Measurements from ENCODE around the gene JADE2.

The JADE2 gene

GRCh38 chr5:134517553-134517952 is 7.9 kb upstream of the JADE2 start:
- TF ChIP-seq ARNTL (CRISPR knock-in tag; IDR thresholded peaks at IDR 0.05; ENCODE audit: borderline replicate concordance, low read depth) (no peak), OSR1 (CRISPR knock-in tag; IDR thresholded peaks at IDR 0.05) (no peak), ZFP3 (CRISPR knock-in tag; IDR thresholded peaks at IDR 0.05) (no peak)
- no peak for ATAC-seq

GRCh38 chr5:134519989-134520388 is 5.5 kb upstream of the JADE2 start:
- no peak for TF ChIP-seq TOX (CRISPR knock-in tag; IDR thresholded peaks at IDR 0.05; ENCODE audit: borderline replicate concordance)
- TF ChIP-seq SNAI2 (CRISPR knock-in tag; IDR thresholded peaks at IDR 0.05): no peak
- TF ChIP-seq ZNF8 (CRISPR knock-in tag; IDR thresholded peaks at IDR 0.05): no peak
- no peak for TF ChIP-seq PATZ1 (CRISPR knock-in tag; IDR thresholded peaks at IDR 0.05; ENCODE audit: borderline replicate concordance)
- TF ChIP-seq ISL1 (CRISPR knock-in tag; IDR thresholded peaks at IDR 0.05): no peak
- TF ChIP-seq ZC3H10 (CRISPR knock-in tag; IDR thresholded peaks at IDR 0.05): no peak
- TF ChIP-seq GLIS3 (CRISPR knock-in tag; IDR thresholded peaks at IDR 0.05): no peak
- TF ChIP-seq CREB5 (CRISPR knock-in tag; IDR thresholded peaks at IDR 0.05; ENCODE audit: low read depth): no peak
- no peak for TF ChIP-seq ZNF565 (CRISPR knock-in tag; conservative IDR thresholded peaks at IDR 0.05; ENCODE audit: low read depth)
- TF ChIP-seq CSDC2 (CRISPR knock-in tag; IDR thresholded peaks at IDR 0.05): no peak
- no peak for TF ChIP-seq TCF4 (CRISPR knock-in tag; IDR thresholded peaks at IDR 0.05; ENCODE audit: borderline replicate concordance)
- TF ChIP-seq TSHZ2 (CRISPR knock-in tag; IDR thresholded peaks at IDR 0.05): no peak
- no peak for TF ChIP-seq RARB (CRISPR knock-in tag; IDR thresholded peaks at IDR 0.05)
- no peak for TF ChIP-seq OSR1 (CRISPR knock-in tag; IDR thresholded peaks at IDR 0.05)
- TF ChIP-seq ESRRG (CRISPR knock-in tag; IDR thresholded peaks at IDR 0.05): no peak
- no peak for TF ChIP-seq PPARA (CRISPR knock-in tag; IDR thresholded peaks at IDR 0.05; ENCODE audit: borderline replicate concordance)
- no peak for ATAC-seq

- TF ChIP-seq ZNF8 (CRISPR knock-in tag; IDR thresholded peaks at IDR 0.05) (no peak), ARNTL (CRISPR knock-in tag; IDR thresholded peaks at IDR 0.05; ENCODE audit: borderline replicate concordance, low read depth) (no peak), PPARA (CRISPR knock-in tag; IDR thresholded peaks at IDR 0.05; ENCODE audit: borderline replicate concordance) (no peak), PATZ1 (CRISPR knock-in tag; IDR thresholded peaks at IDR 0.05; ENCODE audit: borderline replicate concordance) (no peak), CSDC2 (CRISPR knock-in tag; IDR thresholded peaks at IDR 0.05) (no peak), ISL1 (CRISPR knock-in tag; IDR thresholded peaks at IDR 0.05) (no peak), GLIS3 (CRISPR knock-in tag; IDR thresholded peaks at IDR 0.05) (no peak), ZC3H10 (CRISPR knock-in tag; IDR thresholded peaks at IDR 0.05) (no peak)
- no peak for ATAC-seq
These were observed 3.6 kb upstream of the JADE2 start for GRCh38 chr5:134521841-134522240.

GRCh38 chr5:134523543-134524271 is 1.8 kb upstream of the JADE2 start:
- ATAC-seq: no peak
- no peak for TF ChIP-seq ESRRG (CRISPR knock-in tag; IDR thresholded peaks at IDR 0.05)
- TF ChIP-seq CSDC2 (CRISPR knock-in tag; IDR thresholded peaks at IDR 0.05): no peak
- TF ChIP-seq PATZ1 (CRISPR knock-in tag; IDR thresholded peaks at IDR 0.05; ENCODE audit: borderline replicate concordance): no peak
- TF ChIP-seq ZFP3 (CRISPR knock-in tag; IDR thresholded peaks at IDR 0.05): no peak
- no peak for TF ChIP-seq SNAI2 (CRISPR knock-in tag; IDR thresholded peaks at IDR 0.05)
- TF ChIP-seq ZNF8 (CRISPR knock-in tag; IDR thresholded peaks at IDR 0.05): no peak
- no peak for TF ChIP-seq TSHZ2 (CRISPR knock-in tag; IDR thresholded peaks at IDR 0.05)
- TF ChIP-seq CREB5 (CRISPR knock-in tag; IDR thresholded peaks at IDR 0.05; ENCODE audit: low read depth): no peak
- no peak for TF ChIP-seq BACH2 (CRISPR knock-in tag; IDR thresholded peaks at IDR 0.05; ENCODE audit: borderline replicate concordance)
- TF ChIP-seq TCF4 (CRISPR knock-in tag; IDR thresholded peaks at IDR 0.05; ENCODE audit: borderline replicate concordance): no peak
- TF ChIP-seq PPARA (CRISPR knock-in tag; IDR thresholded peaks at IDR 0.05; ENCODE audit: borderline replicate concordance): no peak
- no peak for TF ChIP-seq GLIS3 (CRISPR knock-in tag; IDR thresholded peaks at IDR 0.05)

Data from SK-N-SH treated with all-trans-retinoic acid at 6 μM for 48 hours (cell line).